Head of caudate nucleus (tissue), 42 donors: ENCODE results near the gene DPH5.
"Not testable (repeated sequence)": the region's sequence is repeated elsewhere in the genome, so short reads cannot be mapped to it uniquely, and the experiment has no call there.

Experiments used
- DNase-seq, 42 donors: peaks; one replicate each; pipeline versions ENCODE4 v3.0.0 to v3.0.0-alpha.2; 2020 to 2021; ENCODE audit warnings: mixed read lengths in 7 of 42
- intact Hi-C: fragments of 100-400 bp; cut with DNase I; formaldehyde crosslinking; loops from one replicate; pipeline ENCODE4 v1.15.0; 2022

The DPH5 gene, protein sequence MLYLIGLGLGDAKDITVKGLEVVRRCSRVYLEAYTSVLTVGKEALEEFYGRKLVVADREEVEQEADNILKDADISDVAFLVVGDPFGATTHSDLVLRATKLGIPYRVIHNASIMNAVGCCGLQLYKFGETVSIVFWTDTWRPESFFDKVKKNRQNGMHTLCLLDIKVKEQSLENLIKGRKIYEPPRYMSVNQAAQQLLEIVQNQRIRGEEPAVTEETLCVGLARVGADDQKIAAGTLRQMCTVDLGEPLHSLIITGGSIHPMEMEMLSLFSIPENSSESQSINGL

GRCh38 chr1:101025657-101026429 lies at the start of gene DPH5:
DPH5 (minus strand) TSS chr1:101025784; CDS start chr1:101025443, 341 bp downstream.
- peak; percentile 85 to 97 (median 92) for DNase-seq
- intact Hi-C loops = no loop called here

GRCh38 chr1:101073836-101074235 lies 48.3 kb upstream of the DPH5 start:
- intact Hi-C loops = no loop called here
- DNase-seq = no peak

DNA sequence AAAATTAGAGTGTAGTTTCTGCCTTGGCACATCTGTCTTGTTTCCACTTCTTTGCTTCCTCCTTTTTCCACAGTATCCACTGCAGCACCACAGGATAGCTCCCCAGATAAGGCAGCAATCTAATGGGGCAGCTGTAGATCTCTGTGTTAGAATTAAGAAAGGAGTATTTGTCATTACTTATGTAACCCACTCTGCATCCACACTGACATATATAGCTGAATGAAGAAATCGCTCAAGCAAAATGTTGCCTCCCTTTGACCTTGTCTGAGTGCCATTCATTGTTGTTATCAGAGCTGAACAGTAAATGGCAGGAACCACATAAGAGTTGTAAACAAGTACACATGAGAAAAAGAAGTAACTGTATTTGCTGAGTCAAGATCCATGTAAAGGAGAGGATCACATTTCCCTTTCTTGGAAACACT lies 45.9 kb upstream of the DPH5 start:
- intact Hi-C loops = no loop called here

GRCh38 chr1:101069158-101069557 lies 43.6 kb upstream of the DPH5 start:
- intact Hi-C loops = no loop called here
- no peak for DNase-seq

More for the DNA sequence above, 45.9 kb upstream of the DPH5 start:
- no peak for DNase-seq

DNA sequence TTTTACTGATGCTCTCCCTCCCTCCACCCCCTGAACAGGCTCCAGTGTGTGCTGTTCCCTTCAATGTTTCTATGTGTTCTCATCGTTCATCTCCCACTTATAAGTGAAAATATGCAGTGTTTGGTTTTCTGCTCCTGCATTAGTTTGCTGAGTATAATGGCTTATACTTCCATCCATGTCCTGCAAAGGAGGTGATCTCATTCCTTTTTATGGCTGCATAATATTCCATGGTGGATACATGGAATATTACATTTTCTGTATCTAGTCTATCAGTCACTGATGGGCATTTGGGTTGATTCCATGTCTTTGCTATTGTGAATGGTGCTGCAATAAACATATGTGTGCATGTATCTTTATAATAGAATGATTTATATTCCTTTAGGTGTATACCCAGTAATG lies 41.4 kb upstream of the DPH5 start:
- intact Hi-C loops, DNase-seq: not testable (repeated sequence)

DNA sequence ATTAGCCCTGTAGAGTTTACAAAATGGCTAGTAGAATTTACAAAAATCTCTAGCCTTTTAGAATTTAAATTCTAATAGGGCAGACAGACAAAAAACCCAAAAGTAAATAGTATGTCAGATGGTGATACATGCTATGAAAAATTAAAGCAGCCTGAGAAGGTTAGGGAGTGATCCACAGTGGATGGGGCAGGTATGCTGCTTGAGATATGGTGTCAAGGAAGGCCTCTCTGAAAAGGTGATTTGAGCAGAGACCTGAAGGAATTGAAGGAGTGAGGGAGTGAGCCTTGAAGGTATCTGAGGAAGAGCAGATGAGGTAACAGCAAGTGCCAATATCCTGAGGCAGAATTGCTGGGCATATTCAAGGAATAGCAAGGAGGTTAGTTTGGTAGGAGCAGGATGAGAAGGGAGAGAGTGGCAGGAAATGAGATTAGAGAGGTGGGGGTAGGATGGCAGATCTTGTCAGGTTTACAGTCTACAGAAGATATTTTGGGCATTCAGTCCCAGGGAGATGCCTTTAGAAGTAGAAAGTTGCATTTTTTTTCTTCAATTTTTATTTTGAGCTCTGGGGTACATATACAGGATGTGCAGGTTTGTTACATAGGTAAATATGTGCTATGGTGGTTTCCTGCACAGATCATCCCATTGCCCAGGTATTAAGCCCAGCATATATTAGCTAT lies 40.8 kb upstream of the DPH5 start:
- no peak for DNase-seq
- intact Hi-C loops = no loop called here

DNA sequence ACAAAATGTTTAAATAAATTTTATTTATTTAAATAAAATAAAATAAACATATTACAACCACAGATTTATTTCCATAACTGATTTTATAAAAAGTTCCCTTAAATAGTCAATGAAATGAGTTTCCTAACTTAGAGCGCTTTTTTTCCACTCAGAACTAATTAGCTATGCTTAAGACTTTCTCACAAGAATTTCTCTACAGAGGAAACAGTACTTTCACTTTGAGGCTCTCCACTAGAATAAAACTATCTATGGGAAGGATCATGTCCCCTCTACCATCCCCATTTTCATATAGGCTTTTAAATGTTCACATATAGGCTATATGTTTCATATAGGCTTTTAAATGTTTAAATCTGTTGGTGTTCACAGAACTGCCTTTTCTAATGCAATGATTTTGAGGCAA lies 40.0 kb upstream of the DPH5 start:
- no peak for DNase-seq
- intact Hi-C loops = no loop called here

DNA sequence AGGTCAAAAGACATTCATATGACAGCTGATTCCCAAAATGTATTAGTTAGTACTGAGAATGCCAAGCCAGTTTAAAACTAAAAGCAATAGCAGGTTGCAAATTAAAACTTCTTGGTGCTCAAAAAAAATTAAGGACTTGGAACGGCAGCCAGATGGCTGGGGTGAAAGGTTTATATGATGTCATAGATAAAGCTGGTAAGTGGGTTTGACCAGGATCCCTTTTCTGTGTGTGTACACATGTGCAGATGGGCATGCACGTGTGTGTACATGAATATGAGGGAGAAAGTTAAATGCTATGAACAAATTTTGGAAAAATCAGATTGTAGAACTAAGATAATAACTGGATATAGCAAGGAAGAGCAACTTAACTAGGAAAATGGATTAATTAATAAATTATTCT lies 39.1 kb upstream of the DPH5 start:
- intact Hi-C loops = no loop called here
- DNase-seq = no peak

GRCh38 chr1:101060992-101061391 lies 35.4 kb upstream of the DPH5 start:
- intact Hi-C loops = no loop called here
- DNase-seq = no peak

DNA sequence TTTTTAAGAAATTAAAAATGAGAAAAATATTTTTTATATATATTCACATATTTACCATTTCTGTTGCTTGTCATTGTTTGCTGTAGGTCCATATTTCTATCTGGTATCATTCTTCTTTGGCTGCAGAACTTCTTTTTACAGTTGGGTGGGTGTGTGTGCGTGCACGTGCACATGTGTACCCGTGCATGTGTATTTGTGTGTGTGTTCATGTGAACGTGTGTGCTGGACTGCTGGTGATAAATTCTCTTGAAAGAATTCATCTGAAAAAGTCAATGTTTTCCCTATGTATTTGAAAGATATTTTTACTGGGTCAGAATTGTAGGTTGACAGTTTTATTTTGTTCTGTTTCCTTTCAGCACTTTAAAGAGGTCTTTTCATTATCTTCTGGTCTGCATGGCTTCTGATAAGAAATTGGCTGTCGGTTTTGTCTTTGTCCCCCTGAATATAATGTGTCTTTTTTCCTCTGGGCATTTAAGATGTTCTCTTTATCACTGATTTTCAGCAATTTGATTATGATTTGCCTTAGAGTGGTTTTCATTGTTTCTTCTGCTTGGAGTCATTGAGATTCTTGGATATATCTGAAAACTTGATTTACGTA lies 34.5 kb upstream of the DPH5 start:
- intact Hi-C loops = no loop called here

GRCh38 chr1:101055623-101056022 lies 30.0 kb upstream of the DPH5 start:
- DNase-seq = no peak
- intact Hi-C loops = no loop called here

More for the DNA sequence above, 34.5 kb upstream of the DPH5 start:
- DNase-seq = no peak

DNA sequence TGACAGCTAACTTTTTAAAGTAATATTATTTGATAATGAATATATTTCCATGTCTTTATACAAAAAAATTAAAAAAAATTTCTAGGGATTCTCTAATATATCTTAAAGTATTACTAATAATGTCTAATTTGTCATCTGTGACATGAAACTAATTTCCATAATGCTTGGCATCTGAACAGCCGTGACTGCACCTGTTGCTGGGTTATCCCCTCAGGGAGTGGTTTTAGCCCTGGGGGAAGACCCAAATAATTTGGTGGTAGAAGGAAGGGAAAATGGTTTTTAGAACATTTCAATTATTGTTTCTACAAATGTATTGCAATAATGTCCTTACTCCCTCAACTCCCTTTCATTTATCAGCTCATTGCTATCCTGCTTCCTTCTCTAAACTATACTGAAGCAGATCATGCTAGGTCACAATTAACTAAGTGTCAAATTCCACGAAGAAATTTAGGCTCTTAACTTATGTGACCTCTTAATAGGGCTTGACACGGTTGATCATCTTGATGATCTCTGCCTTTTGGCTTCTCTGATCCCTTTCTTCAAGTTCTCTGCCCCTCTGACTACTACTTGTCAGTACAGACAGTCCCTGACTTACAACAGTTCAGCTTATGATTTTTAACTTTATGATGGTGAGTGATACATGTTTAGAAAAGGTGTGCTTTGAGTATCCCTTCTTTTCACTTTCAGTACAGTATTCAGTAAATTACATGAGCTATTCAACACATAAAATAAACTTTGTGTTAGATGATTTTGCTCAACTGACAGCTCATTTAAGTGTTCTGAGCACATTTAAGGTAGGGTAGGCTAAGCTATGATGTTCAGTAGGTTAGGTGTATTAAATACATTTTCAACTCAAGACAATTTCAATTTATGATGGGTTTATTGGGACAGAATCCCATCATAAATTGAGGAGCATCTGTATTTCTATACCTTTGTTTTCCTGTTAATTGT lies 26.4 kb upstream of the DPH5 start:
- no peak for DNase-seq
- intact Hi-C loops = no loop called here

GRCh38 chr1:101050869-101051268 lies 25.3 kb upstream of the DPH5 start:
- DNase-seq = no peak
- intact Hi-C loops = no loop called here

DNA sequence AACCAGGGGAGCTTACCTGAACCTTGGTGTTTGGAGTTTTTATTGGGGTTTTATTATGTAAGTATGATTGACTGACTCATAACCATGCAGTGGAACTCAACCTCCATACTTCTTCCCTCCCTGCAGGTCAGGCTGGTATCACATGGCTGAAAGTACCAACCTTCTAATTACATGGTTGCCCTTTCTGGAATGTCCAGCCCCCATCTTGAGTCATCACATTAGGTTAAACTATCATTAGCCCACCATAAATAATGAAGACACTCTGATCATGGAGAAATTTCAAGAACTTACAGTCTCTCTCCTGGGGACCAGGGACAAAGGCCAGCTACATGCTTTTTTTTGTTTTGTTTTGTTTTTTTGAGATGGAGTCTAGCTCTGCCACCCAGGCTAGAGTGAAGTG lies 19.2 kb upstream of the DPH5 start:
- no peak for DNase-seq
- intact Hi-C loops = no loop called here

DNA sequence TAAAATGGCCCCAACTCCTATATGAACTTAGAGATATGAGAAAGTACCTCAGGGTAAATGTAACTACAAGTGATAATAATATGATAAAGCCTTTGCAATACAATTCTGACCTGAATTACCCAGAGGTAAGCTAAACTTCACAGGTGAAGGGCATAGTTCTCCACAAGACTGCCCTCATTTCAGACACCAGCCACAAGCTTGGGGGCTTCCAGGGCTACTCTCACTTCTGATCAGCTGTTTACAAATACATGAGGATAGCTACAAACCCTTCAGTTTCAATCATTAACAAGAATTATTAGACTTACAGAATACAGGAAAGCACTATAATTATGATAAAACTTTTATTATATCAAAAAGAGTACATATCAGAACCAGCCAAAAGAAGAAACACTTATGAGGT lies 18.7 kb upstream of the DPH5 start:
- intact Hi-C loops = no loop called here
- no peak for DNase-seq

GRCh38 chr1:101043776-101044175 lies 18.2 kb upstream of the DPH5 start:
- intact Hi-C loops = no loop called here
- no peak for DNase-seq

- intact Hi-C loops = no loop called here
- no peak for DNase-seq
These were observed 15.7 kb upstream of the DPH5 start for GRCh38 chr1:101041300-101041699.

- intact Hi-C loops = no loop called here
- no peak for DNase-seq
These were observed 15.1 kb upstream of the DPH5 start for GRCh38 chr1:101040666-101041065.

- intact Hi-C loops = no loop called here
- DNase-seq = no peak
These were observed 13.7 kb upstream of the DPH5 start for GRCh38 chr1:101039245-101039644.
